Trophoblast cell (in vitro differentiated cells and primary cell): ENCODE measurements around the gene RASL10B.

Source experiments
- DNase-seq, 2 donors: peaks; one replicate each; pipeline ENCODE4 v3.0.0-alpha.2; 2016
- H2AFZ ChIP-seq: 2 replicates; pipeline ENCODE4 v1.6.1; 2013; ENCODE audit warnings: low read length, moderate library complexity, mild to moderate bottlenecking; ENCODE audit not compliant: insufficient read depth, poor library complexity
- H2AK5ac ChIP-seq: 2 replicates; pipeline ENCODE4 v1.6.1; 2013; ENCODE audit warnings: mild to moderate bottlenecking, low read length
- H2BK120ac ChIP-seq: 2 replicates; pipeline ENCODE4 v1.6.1; 2013; ENCODE audit warnings: low read length, mild to moderate bottlenecking, moderate library complexity; ENCODE audit not compliant: insufficient read depth, poor library complexity
- H2BK12ac ChIP-seq: 2 replicates; pipeline ENCODE4 v1.6.1; 2013; ENCODE audit warnings: mild to moderate bottlenecking, low read length, moderate library complexity
- H2BK5ac ChIP-seq: 2 replicates; pipeline ENCODE4 v1.6.1; 2013; ENCODE audit warnings: low read length, low read depth, moderate library complexity, mild to moderate bottlenecking; ENCODE audit not compliant: poor library complexity
- H3K14ac ChIP-seq: 2 replicates; pipeline ENCODE4 v1.6.1; 2013; ENCODE audit warnings: mild to moderate bottlenecking, low read length
- H3K18ac ChIP-seq: 2 replicates; pipeline ENCODE4 v1.6.1; 2013; ENCODE audit warnings: mild to moderate bottlenecking, low read length
- H3K23ac ChIP-seq: 2 replicates; pipeline ENCODE4 v1.6.1; 2013; ENCODE audit warnings: low read length
- H3K27ac ChIP-seq: 2 replicates; pipeline ENCODE4 v1.5.1; 2013; ENCODE audit warnings: low read depth, mild to moderate bottlenecking, inconsistent platforms, low read length, moderate library complexity
- H3K27me3 ChIP-seq: 2 replicates; pipeline ENCODE4 v1.6.1; 2013; ENCODE audit warnings: inconsistent platforms, mild to moderate bottlenecking, low read length, moderate library complexity; ENCODE audit not compliant: insufficient read depth
- H3K36me3 ChIP-seq, 2 experiments: 1 replicate in 1 of 2; 2 replicates in 1 of 2; pipeline ENCODE4 v1.6.1; 2013; ENCODE audit warnings: low read length in 2 of 2, mild to moderate bottlenecking in 2 of 2, moderate library complexity in 1 of 2; ENCODE audit not compliant: insufficient read depth in 2 of 2, control insufficient read depth in 1 of 2
- H3K4ac ChIP-seq: 2 replicates; pipeline ENCODE4 v1.6.1; 2013; ENCODE audit warnings: low read depth, mild to moderate bottlenecking, low read length, moderate library complexity
- H3K4me1 ChIP-seq, 2 experiments: 1 replicate in 1 of 2; 2 replicates in 1 of 2; pipeline ENCODE4 v1.6.1; 2013; ENCODE audit warnings: low read length in 2 of 2, mild to moderate bottlenecking in 2 of 2, moderate library complexity in 1 of 2; ENCODE audit not compliant: insufficient read depth in 2 of 2, control insufficient read depth in 1 of 2
- H3K4me2 ChIP-seq: 2 replicates; pipeline ENCODE4 v1.6.1; 2013; ENCODE audit warnings: inconsistent platforms, mild to moderate bottlenecking, low read length, moderate library complexity
- H3K4me3 ChIP-seq: 2 replicates; pipeline ENCODE4 v1.5.1; 2013; ENCODE audit warnings: mild to moderate bottlenecking, low read depth, low read length, inconsistent platforms
- H3K79me1 ChIP-seq: one replicate; pipeline ENCODE4 v1.6.1; 2013; ENCODE audit warnings: low read length
- H3K79me2 ChIP-seq: 2 replicates; pipeline ENCODE4 v1.6.1; 2013; ENCODE audit warnings: low read length, mild to moderate bottlenecking; ENCODE audit not compliant: control insufficient read depth, insufficient read depth, poor library complexity
- H3K9ac ChIP-seq: 2 replicates; pipeline ENCODE4 v1.6.1; 2013; ENCODE audit warnings: mild to moderate bottlenecking, low read length
- H3K9me3 ChIP-seq: 2 replicates; pipeline ENCODE4 v1.6.1; 2013; ENCODE audit warnings: low read depth, mild to moderate bottlenecking, control low read depth, inconsistent platforms, low read length; ENCODE audit not compliant: insufficient read depth
- H4K12ac ChIP-seq: 2 replicates; pipeline ENCODE4 v1.6.1; 2013; ENCODE audit warnings: low read depth, mild to moderate bottlenecking, low read length, moderate library complexity
- H4K8ac ChIP-seq: 2 replicates; pipeline ENCODE4 v1.6.1; 2013; ENCODE audit warnings: low read depth, mild to moderate bottlenecking, low read length, moderate library complexity
- H4K91ac ChIP-seq: one replicate; pipeline ENCODE4 v1.6.1; 2013; ENCODE audit warnings: low read depth, mild to moderate bottlenecking, low read length, moderate library complexity
- WGBS: extraction: QIAGEN DNeasy Blood & Tissue Kit; methylation state at CpG from one replicate; pipeline ENCODE4 v1.1.7; 2013; ENCODE audit warnings: missing lambda C conversion rate; ENCODE audit not compliant: insufficient read length, insufficient coverage; ENCODE audit errors: extremely low coverage; 5-methylcytosine and 5-hydroxymethylcytosine counted together

The RASL10B gene

GRCh38 chr17:35710950-35711349 is 20.5 kb upstream of the RASL10B start:
- no peak overlapping the region for H3K9ac ChIP-seq
- no peak overlapping the region for H2BK120ac ChIP-seq
- H3K79me2 ChIP-seq: no peaks in the 10 kb centered on the region
- H3K18ac ChIP-seq: no peak overlapping the region
- H3K36me3 ChIP-seq: peaks cover 2 to 10% of the 10 kb centered on the region in 2 experiments
- no peak overlapping the region for H3K27ac ChIP-seq
- no peaks in the 10 kb centered on the region for H3K9me3 ChIP-seq
- H4K8ac ChIP-seq: no peak overlapping the region
- H3K79me1 ChIP-seq: no peaks in the 10 kb centered on the region
- WGBS: no CpG with 5 or more reads among the region's 2 CpGs
- H3K4ac ChIP-seq: no peak overlapping the region
- no peaks in the 10 kb centered on the region for H3K27me3 ChIP-seq
- no peak overlapping the region for H4K91ac ChIP-seq
- peaks cover 0 to 4% of the 10 kb centered on the region in 2 experiments for H3K4me1 ChIP-seq
- H2BK12ac ChIP-seq: no peak overlapping the region
- no peak overlapping the region for H4K12ac ChIP-seq
- H2AK5ac ChIP-seq: no peak overlapping the region
- H3K14ac ChIP-seq: no peak overlapping the region
- no peak overlapping the region for H2BK5ac ChIP-seq
- H3K4me3 ChIP-seq: no peak overlapping the region
- no peak overlapping the region for H2AFZ ChIP-seq
- no peak overlapping the region for H3K4me2 ChIP-seq
- DNase-seq: no peak
- H3K23ac ChIP-seq: no peak overlapping the region

DNA sequence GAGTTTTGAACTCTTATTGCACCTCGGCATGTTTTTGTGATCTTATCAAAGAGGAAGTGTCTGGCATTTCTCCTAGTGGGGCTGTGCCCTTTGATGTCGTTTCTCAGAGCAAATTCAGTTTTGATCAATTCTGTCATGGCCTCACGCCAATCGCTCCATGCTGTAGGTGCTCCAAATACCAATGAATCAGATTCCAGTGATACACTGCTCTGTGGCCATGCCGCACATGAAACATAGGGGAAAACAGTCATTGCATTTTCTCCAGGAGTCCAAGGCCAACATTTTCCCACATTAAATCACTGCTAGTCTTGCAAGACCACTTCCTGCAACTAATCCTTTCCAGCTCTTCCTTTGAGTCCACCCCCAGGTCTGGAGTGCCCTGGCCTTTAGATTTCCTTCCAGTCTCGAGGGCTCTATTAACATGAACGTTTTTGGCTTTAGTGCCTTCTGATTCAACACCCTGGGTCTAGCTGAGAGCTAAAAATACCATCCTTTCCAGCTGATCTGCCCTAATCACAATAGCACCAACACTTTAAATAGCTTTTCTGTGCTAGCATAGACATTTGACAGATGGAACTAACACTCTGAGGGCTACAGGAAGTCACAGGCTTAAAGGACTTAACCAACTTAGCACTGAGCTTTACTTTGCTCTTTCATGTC is 18.2 kb upstream of the RASL10B start:
- Histone ChIP-seq H3K79me1 (no peaks in the 10 kb centered on the region), H3K27me3 (no peaks in the 10 kb centered on the region), H2BK120ac (no peak overlapping the region), H3K23ac (no peak overlapping the region), H3K79me2 (no peaks in the 10 kb centered on the region), H2AK5ac (no peak overlapping the region), H2AFZ (no peak overlapping the region), H4K12ac (no peak overlapping the region), H3K4me1 (peaks cover 0 to 10% of the 10 kb centered on the region in 2 experiments), H3K36me3 (peaks cover 2 to 8% of the 10 kb centered on the region in 2 experiments), H3K9ac (no peak overlapping the region), H3K18ac (no peak overlapping the region), H3K4me3 (no peak overlapping the region), H4K8ac (no peak overlapping the region), H2BK5ac (no peak overlapping the region), H3K4ac (no peak overlapping the region), H4K91ac (no peak overlapping the region), H3K9me3 (no peaks in the 10 kb centered on the region), H3K27ac (peak overlapping the region; percentile 68), H3K4me2 (peak overlapping the region; percentile 34), H2BK12ac (no peak overlapping the region), H3K14ac (no peak overlapping the region)
- WGBS: no CpG with 5 or more reads among the region's 7 CpGs
- peak in 1 of 2 donors; percentile 18 for DNase-seq

DNA sequence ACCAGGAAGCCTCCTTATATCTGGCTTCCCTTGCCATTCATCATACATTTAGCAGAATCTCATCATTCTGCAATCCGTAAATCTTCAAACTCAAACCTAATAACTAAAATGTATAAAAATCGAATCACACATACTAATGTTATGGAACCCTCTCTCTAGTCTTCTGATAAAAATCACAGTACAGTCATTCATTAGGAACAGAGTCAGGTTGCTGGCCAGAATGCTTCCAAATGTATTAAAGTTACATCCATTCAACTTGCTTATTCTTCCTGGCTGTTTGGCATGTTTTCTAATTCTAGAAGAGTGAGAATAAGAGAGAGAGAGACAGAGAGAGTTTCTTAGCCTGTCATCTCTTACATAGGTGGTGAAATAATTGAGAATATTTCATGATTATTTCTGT is 16.5 kb upstream of the RASL10B start:
- H3K14ac ChIP-seq: no peak overlapping the region
- peaks cover 0 to 10% of the 10 kb centered on the region in 2 experiments for H3K4me1 ChIP-seq
- H3K27me3 ChIP-seq: no peaks in the 10 kb centered on the region
- no peak overlapping the region for H4K12ac ChIP-seq
- H3K9ac ChIP-seq: no peak overlapping the region
- no peak overlapping the region for H3K4me3 ChIP-seq
- H3K36me3 ChIP-seq: peaks cover 2 to 4% of the 10 kb centered on the region in 2 experiments
- no peak overlapping the region for H4K8ac ChIP-seq
- no peak overlapping the region for H2AFZ ChIP-seq
- no peak overlapping the region for H2BK5ac ChIP-seq
- H2BK12ac ChIP-seq: no peak overlapping the region
- H3K23ac ChIP-seq: no peak overlapping the region
- WGBS: 100% methylated on average over 2 of the region's 2 CpGs
- H3K18ac ChIP-seq: no peak overlapping the region
- H2AK5ac ChIP-seq: no peak overlapping the region
- no peaks in the 10 kb centered on the region for H3K9me3 ChIP-seq
- H2BK120ac ChIP-seq: no peak overlapping the region
- H3K79me2 ChIP-seq: no peaks in the 10 kb centered on the region
- H4K91ac ChIP-seq: no peak overlapping the region
- H3K27ac ChIP-seq: no peak overlapping the region
- no peak overlapping the region for H3K4me2 ChIP-seq
- no peaks in the 10 kb centered on the region for H3K79me1 ChIP-seq
- no peak for DNase-seq
- H3K4ac ChIP-seq: no peak overlapping the region

DNA sequence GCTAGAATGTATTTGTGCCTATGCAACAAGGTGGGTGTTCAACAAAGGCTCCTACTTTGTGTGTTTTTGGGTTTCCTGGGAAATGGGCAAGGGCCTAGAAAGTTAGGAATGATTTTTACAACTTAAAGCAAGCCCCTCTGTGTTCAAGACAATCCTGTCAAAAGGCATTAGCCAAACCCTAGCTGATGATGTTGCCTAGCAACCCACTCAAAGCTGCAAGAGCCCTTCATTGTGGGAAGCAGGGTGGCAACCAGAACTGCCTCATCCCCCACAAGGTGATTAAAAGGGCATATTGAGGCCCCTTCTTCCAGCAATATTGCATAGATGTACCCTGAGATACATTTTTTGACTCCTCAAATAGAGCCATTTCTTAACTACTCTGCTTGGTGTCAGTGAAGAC is 16.0 kb upstream of the RASL10B start:
- Histone ChIP-seq H2BK12ac (no peak overlapping the region), H3K79me1 (no peaks in the 10 kb centered on the region), H3K79me2 (no peaks in the 10 kb centered on the region)

More for the DNA sequence above, 16.0 kb upstream of the RASL10B start:
- H3K4me3 ChIP-seq: no peak overlapping the region
- H3K9ac ChIP-seq: no peak overlapping the region
- no peak overlapping the region for H3K18ac ChIP-seq
- no peaks in the 10 kb centered on the region for H3K27me3 ChIP-seq
- H3K14ac ChIP-seq: no peak overlapping the region
- no peak overlapping the region for H4K91ac ChIP-seq
- H3K36me3 ChIP-seq: peaks cover 2 to 4% of the 10 kb centered on the region in 2 experiments
- peaks cover 0 to 10% of the 10 kb centered on the region in 2 experiments for H3K4me1 ChIP-seq
- no peak overlapping the region for H3K23ac ChIP-seq
- no peak overlapping the region for H2AFZ ChIP-seq
- H2BK120ac ChIP-seq: no peak overlapping the region
- no peak overlapping the region for H4K12ac ChIP-seq
- no peak overlapping the region for H4K8ac ChIP-seq
- H2BK5ac ChIP-seq: no peak overlapping the region
- no peak overlapping the region for H3K27ac ChIP-seq
- H3K4ac ChIP-seq: no peak overlapping the region
- H3K9me3 ChIP-seq: no peaks in the 10 kb centered on the region
- DNase-seq: no peak
- no peak overlapping the region for H3K4me2 ChIP-seq
- H2AK5ac ChIP-seq: no peak overlapping the region
